Nephron (organoid): Measurements from ENCODE around the gene PLCB4.

Source experiments
- H3K27ac Mint-ChIP-seq, 3 experiments: 2 replicates each; pipeline ENCODE4 v1.8.0; 2020; ENCODE audit warnings: mixed read lengths in 3 of 3, mild to moderate bottlenecking in 2 of 3, moderate library complexity in 1 of 3
- H3K27me3 Mint-ChIP-seq: 2 replicates; pipeline ENCODE4 v1.8.0; 2021; ENCODE audit warnings: low read depth, mild to moderate bottlenecking, moderate library complexity, mixed read lengths
- H3K36me3 Mint-ChIP-seq: 2 replicates; pipeline ENCODE4 v1.8.0; 2020; ENCODE audit warnings: low read depth, mixed read lengths
- H3K4me1 Mint-ChIP-seq: 2 replicates; pipeline ENCODE4 v1.8.0; 2020; ENCODE audit warnings: mixed read lengths
- H3K4me3 Mint-ChIP-seq, 3 experiments: 2 replicates each; pipeline ENCODE4 v1.8.0; 2020; ENCODE audit warnings: mild to moderate bottlenecking in 3 of 3, mixed read lengths in 3 of 3, moderate library complexity in 2 of 3
- H3K9me3 Mint-ChIP-seq: 2 replicates; pipeline ENCODE4 v1.8.0; 2020; ENCODE audit warnings: mixed read lengths
- CTCF ChIP-seq, 3 experiments: fragments of 200-600 bp; sonication (generic); IDR thresholded peaks; one replicate each; pipeline ENCODE4 v1.5.0; 2021; ENCODE audit warnings: antibody characterized with exemption in 3 of 3; ENCODE audit not compliant: unreplicated experiment in 3 of 3

PLCB4 gene

GRCh38 chr20:9359561-9360308 is 290.8 kb downstream of the PLCB4 start:
- Mint-ChIP-seq H3K27ac (peak overlapping the region; percentile 9 to 19 (median 19)), H3K4me3 (no peak overlapping the region), H3K4me1 (peaks cover 5% of the 10 kb centered on the region), H3K36me3 (peaks cover 15% of the 10 kb centered on the region), H3K9me3 (no peaks in the 10 kb centered on the region), H3K27me3 (peaks cover 4% of the 10 kb centered on the region)
- TF ChIP-seq CTCF (IDR thresholded peaks at IDR 0.05; ENCODE audit: unreplicated experiment in 3 of 3), result peak; percentile 59 to 67 (median 61)

GRCh38 chr20:9360431-9360830 is 291.5 kb downstream of the PLCB4 start:
- TF ChIP-seq CTCF (IDR thresholded peaks at IDR 0.05; ENCODE audit: unreplicated experiment in 3 of 3), result no peak
- H3K4me3 Mint-ChIP-seq, result no peak overlapping the region

GRCh38 chr20:9363673-9364072 is 294.8 kb downstream of the PLCB4 start:
- no peak overlapping the region for H3K4me3 Mint-ChIP-seq
- peaks cover 24% of the 10 kb centered on the region for H3K36me3 Mint-ChIP-seq
- peaks cover 4% of the 10 kb centered on the region for H3K27me3 Mint-ChIP-seq
- no peaks in the 10 kb centered on the region for H3K9me3 Mint-ChIP-seq
- H3K4me1 Mint-ChIP-seq, result peaks cover 20% of the 10 kb centered on the region
- no peak overlapping the region for H3K27ac Mint-ChIP-seq
- no peak for TF ChIP-seq CTCF (IDR thresholded peaks at IDR 0.05; ENCODE audit: unreplicated experiment in 3 of 3)

More at GRCh38 chr20:9360431-9360830, 291.5 kb downstream of the PLCB4 start:
- Mint-ChIP-seq H3K27me3 (peaks cover 4% of the 10 kb centered on the region), H3K36me3 (peaks cover 15% of the 10 kb centered on the region), H3K9me3 (no peaks in the 10 kb centered on the region), H3K4me1 (peaks cover 5% of the 10 kb centered on the region), H3K27ac (peak overlapping the region in 1 of 3 experiments; percentile 19)

- Mint-ChIP-seq H3K4me1 (peaks cover 20% of the 10 kb centered on the region), H3K9me3 (no peaks in the 10 kb centered on the region), H3K4me3 (no peak overlapping the region), H3K36me3 (peaks cover 40% of the 10 kb centered on the region), H3K27me3 (no peaks in the 10 kb centered on the region), H3K27ac (no peak overlapping the region)
- no peak for TF ChIP-seq CTCF (IDR thresholded peaks at IDR 0.05; ENCODE audit: unreplicated experiment in 3 of 3)
Measured at GRCh38 chr20:9367328-9367727, 298.4 kb downstream of the PLCB4 start.

- peaks cover 42% of the 10 kb centered on the region for H3K36me3 Mint-ChIP-seq
- no peaks in the 10 kb centered on the region for H3K27me3 Mint-ChIP-seq
- TF ChIP-seq CTCF (IDR thresholded peaks at IDR 0.05; ENCODE audit: unreplicated experiment in 3 of 3), result no peak
- H3K27ac Mint-ChIP-seq, result no peak overlapping the region
- no peaks in the 10 kb centered on the region for H3K9me3 Mint-ChIP-seq
- H3K4me1 Mint-ChIP-seq, result peaks cover 20% of the 10 kb centered on the region
- no peak overlapping the region for H3K4me3 Mint-ChIP-seq
Measured at GRCh38 chr20:9367746-9368145, 298.9 kb downstream of the PLCB4 start.

- Mint-ChIP-seq H3K27ac (peak overlapping the region in 1 of 3 experiments; percentile 47), H3K27me3 (no peaks in the 10 kb centered on the region), H3K9me3 (no peaks in the 10 kb centered on the region), H3K36me3 (peaks cover 45% of the 10 kb centered on the region), H3K4me3 (no peak overlapping the region), H3K4me1 (peaks cover 20% of the 10 kb centered on the region)
- TF ChIP-seq CTCF (IDR thresholded peaks at IDR 0.05; ENCODE audit: unreplicated experiment in 3 of 3), result no peak
Measured at GRCh38 chr20:9368893-9369292, 300.0 kb downstream of the PLCB4 start.
